Renal cortex interstitium (tissue), 11 donors: ENCODE measurements around the gene TICRR. TPM values are rescaled to one million over a fixed set of nuclear protein-coding genes. Genes with fewer than 3 reads are reported as not detected.
A peak's percentile ranks its signal among the peaks of the same experiment; 100 is the strongest.
"Not testable (repeated sequence)": the region's sequence is repeated elsewhere in the genome, so short reads cannot be mapped to it uniquely, and the experiment has no call there.

Source experiments
- DNase-seq, 11 donors: peaks; one replicate each; pipeline ENCODE4 v3.0.0-alpha.2; 2013; ENCODE audit warnings: low read depth in 9 of 11, low spot score in 4 of 11; ENCODE audit errors: extremely low read depth in 1 of 11
- polyA plus RNA-seq, 3 donors: library from polyadenylated mRNA; unstranded; fragments of 120-200 nt; gene quantifications; one replicate each; pipeline ENCODE4 v1.2.1, GENCODE V29; 2013; ENCODE audit not compliant: insufficient read length in 3 of 3

Gene TICRR
- polyA plus RNA-seq, 3 donors: 10.6 to 13.4 (median 12.3) TPM

- DNase-seq: peak in 10 of 11 donors; percentile 33 to 75 (median 59)
These were observed 18.6 kb upstream of the TICRR start for GRCh38 chr15:89556413-89557262.

GRCh38 chr15:89559769-89560264 is 15.5 kb upstream of the TICRR start:
- DNase-seq: no peak

DNA sequence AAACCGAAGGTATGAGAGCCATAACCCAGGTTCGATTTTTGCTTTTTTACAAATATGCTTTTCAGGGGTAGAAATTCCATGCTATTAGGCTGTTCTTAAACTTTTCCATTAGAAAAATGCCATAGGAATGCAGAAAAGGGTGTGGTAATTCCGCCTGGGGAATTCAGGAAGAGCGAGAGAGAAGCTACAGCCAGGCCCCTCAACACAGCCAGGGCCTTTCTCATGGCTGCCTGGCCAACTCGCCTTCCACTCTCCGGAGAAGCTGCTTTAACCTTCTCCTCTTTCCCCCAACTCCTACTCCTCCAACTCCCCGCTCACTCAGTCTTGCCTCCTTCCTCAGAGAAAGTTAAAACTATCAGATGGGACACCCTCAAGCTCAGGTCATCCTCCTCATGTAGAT is 9.1 kb upstream of the TICRR start:
- DNase-seq: no peak

- no peak for DNase-seq
These were observed 8.5 kb upstream of the TICRR start for GRCh38 chr15:89566621-89567294.

DNA sequence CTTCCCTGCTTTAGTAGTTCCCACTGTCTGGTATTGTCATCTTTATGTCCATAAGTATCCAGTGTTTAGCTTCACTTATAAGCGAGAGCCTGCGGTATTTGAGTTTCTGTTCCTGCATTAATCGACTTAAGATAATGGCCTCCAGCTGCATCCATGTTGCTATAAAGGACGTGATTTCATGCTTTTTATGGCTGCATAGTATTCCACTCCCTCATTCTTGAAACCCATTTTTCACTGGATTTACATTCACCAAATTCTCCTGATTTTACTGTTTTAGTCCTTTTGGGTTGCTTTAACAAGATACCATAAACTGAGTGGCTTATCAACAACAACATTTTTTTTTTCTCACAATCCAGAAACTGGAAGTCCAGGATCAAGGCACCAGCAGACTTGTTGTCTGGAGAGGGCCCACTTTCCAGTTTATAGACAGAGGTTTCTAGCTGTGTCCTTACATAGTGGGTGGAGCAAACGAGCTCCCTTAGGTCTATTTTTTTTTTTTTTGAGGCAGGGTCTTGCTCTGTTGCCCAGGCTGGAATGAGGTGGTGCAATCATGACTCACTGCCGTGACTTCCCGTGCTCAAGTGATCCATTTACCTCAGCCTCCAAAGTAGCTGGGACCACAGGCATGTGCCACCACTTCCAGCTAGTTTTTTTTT is 6.1 kb upstream of the TICRR start:
- no peak for DNase-seq

DNA sequence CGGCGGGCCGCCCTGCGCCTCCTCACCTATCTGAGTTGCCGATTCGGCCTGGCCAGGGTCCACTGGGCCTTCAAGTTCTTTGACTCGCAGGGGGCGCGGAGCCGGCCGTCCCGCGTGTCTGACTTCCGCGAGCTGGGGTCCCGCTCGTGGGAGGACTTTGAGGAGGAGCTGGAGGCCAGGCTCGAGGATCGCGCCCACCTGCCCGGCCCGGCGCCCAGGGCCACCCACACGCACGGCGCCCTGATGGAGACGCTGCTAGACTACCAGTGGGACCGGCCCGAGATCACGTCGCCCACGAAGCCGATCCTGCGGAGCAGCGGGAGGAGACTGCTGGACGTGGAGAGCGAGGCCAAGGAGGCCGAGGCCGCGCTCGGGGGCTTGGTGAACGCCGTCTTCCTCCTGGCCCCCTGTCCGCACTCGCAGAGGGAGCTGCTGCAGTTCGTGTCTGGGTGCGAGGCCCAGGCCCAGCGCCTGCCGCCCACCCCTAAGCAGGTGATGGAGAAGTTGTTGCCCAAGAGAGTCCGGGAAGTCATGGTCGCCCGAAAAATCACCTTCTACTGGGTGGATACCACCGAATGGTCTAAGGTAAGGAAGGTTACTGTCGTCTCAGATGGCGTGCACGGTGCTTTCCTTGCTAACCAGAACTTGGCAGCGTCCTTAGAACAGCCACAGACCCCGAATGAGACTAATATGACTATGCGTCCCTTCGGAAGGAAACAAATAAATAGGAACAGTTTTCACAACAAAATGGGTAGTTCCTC is 567 bp downstream of the TICRR start:
- DNase-seq: no peak

GRCh38 chr15:89576417-89576773 is 1.1 kb downstream of the TICRR start:
- DNase-seq: no peak

GRCh38 chr15:89577776-89578115 is 2.5 kb downstream of the TICRR start:
- no peak for DNase-seq

GRCh38 chr15:89578146-89578545 is 2.9 kb downstream of the TICRR start:
- DNase-seq: no peak

DNA sequence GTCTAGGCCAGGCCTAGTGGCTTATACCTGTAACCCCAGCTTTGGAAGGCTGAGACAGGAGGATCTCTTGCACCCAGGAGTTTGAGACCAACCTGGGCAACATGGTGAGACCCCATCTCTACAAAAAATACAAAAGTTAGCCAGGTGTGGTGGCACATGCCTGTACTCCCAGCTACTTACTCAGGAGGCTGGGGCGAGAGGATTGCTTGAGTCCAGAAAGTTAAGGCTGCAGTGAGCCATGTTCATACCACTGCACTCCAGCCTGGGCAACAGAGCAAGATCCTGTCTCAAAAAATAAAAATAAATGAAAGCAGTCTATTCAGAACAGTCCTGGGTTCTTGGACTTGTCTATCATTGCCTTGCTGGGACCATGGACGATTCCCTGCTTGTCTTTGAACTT is 5.5 kb downstream of the TICRR start:
- DNase-seq: not testable (repeated sequence)

DNA sequence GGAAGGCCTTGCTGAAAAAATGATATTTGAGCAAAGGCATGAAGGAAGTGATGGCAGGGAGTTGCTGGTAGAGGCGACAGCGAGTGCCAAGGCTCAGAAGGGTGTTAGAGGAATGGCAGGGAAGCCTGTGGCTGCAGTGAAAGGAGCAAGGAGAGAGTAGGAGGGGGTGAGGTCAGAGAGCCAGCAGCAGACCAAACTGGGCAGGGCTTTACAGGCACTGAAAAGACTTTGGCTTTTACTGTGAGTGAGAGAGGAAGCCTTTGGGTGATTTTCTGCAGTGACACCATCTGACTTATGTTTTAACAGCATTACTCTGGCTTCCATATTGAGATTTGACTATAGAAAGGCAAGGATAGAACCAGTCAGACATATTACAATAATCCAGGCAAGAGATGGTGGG is 11.4 kb downstream of the TICRR start:
- DNase-seq: no peak

GRCh38 chr15:89587955-89588354 is 12.7 kb downstream of the TICRR start:
- no peak for DNase-seq

GRCh38 chr15:89591834-89592233 is 16.6 kb downstream of the TICRR start:
- DNase-seq: no peak

GRCh38 chr15:89593018-89593417 is 17.7 kb downstream of the TICRR start:
- no peak for DNase-seq

- DNase-seq: no peak
These were observed 23.8 kb downstream of the TICRR start for GRCh38 chr15:89599021-89599420.

DNA sequence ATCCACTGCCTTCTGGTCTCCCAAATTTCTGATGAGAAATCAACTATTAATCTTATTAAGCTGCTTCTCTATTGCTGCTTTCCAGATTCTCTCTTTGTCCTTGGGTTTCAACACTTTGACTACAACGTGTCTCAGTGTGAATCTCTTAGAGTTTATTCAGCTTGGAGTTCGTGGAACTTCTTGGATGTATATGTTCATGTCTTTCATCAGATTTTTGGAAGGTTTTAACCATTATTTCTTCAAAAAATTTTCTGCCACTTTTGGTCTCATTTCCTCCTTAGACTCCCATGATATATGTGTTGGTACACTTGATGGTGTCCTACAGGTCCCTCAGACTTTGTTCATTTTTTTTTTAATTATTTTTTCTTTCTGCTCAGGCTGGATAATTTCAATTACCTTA is 36.0 kb downstream of the TICRR start:
- DNase-seq: no peak

GRCh38 chr15:89613031-89613430 is 37.8 kb downstream of the TICRR start:
- DNase-seq: no peak

- no peak for DNase-seq
These were observed 38.9 kb downstream of the TICRR start for GRCh38 chr15:89614164-89614563.

GRCh38 chr15:89615135-89615534 is 39.9 kb downstream of the TICRR start:
- DNase-seq: no peak
